A673 (cell line): ENCODE measurements around the gene DNAH10. TPM values are rescaled to one million over a fixed set of nuclear protein-coding genes. Genes with fewer than 3 reads are reported as not detected.
"Not testable (repeated sequence)": the region's sequence is repeated elsewhere in the genome, so short reads cannot be mapped to it uniquely, and the experiment has no call there.

Experiments used
- BruUV-seq: library from RNA; stranded (reverse); fragments of 400-500 nt; replicated peaks from 2 replicates; lab custom pipeline; 2021; lab: Mats Ljungman, UMichigan
- CTCF ChIA-PET: fragments of 300-600 bp; sonication (Branson Sonifier 250); formaldehyde crosslinking; loops from one replicate; lab custom pipeline; 2022; ENCODE audit warnings: antibody characterized with exemption; lab: Charles Lee
- POLR2A ChIA-PET: fragments of 300-600 bp; sonication (Branson Sonifier 250); formaldehyde crosslinking; loops from one replicate; lab custom pipeline; 2022; ENCODE audit warnings: antibody characterized with exemption; ENCODE audit not compliant: low non-redundant PET; lab: Charles Lee
- DNase-seq: peaks from one replicate; pipeline ENCODE4 v3.0.0-alpha.2; 2015; ENCODE audit warnings: low spot score
- H3K27ac ChIP-seq: fragments of 200-600 bp; sonication (generic); 2 replicates; pipeline ENCODE4 v1.5.1; 2016; ENCODE audit warnings: mixed run types, low read depth, mild to moderate bottlenecking, mixed read lengths, antibody characterized with exemption, low read length; ENCODE audit not compliant: poor library complexity, severe bottlenecking
- H3K27me3 ChIP-seq: fragments of 200-600 bp; sonication (generic); replicated peaks from 2 replicates; pipeline ENCODE4 v1.6.1; 2017; ENCODE audit warnings: mixed run types, low read depth, mild to moderate bottlenecking, mixed read lengths, antibody characterized with exemption, low read length; ENCODE audit not compliant: insufficient read depth, poor library complexity
- H3K36me3 ChIP-seq: fragments of 200-600 bp; sonication (generic); 2 replicates; pipeline ENCODE4 v1.6.1; 2016; ENCODE audit warnings: mixed run types, mild to moderate bottlenecking, mixed read lengths, antibody characterized with exemption, low read length; ENCODE audit not compliant: insufficient read depth, poor library complexity, severe bottlenecking
- H3K4me1 ChIP-seq: fragments of 200-600 bp; sonication (generic); 2 replicates; pipeline ENCODE4 v1.6.1; 2017; ENCODE audit warnings: mixed run types, mild to moderate bottlenecking, mixed read lengths, antibody characterized with exemption, low read length; ENCODE audit not compliant: insufficient read depth, poor library complexity, severe bottlenecking
- H3K4me3 ChIP-seq: fragments of 200-600 bp; sonication (generic); 2 replicates; pipeline ENCODE4 v1.5.1; 2016; ENCODE audit warnings: low read depth, mixed run types, mild to moderate bottlenecking, mixed read lengths, low read length; ENCODE audit not compliant: poor library complexity, severe bottlenecking
- H3K9me3 ChIP-seq: fragments of 200-600 bp; sonication (generic); 2 replicates; pipeline ENCODE4 v1.6.1; 2016; ENCODE audit warnings: mixed run types, low read depth, mild to moderate bottlenecking, mixed read lengths, antibody characterized with exemption, low read length; ENCODE audit not compliant: poor library complexity, severe bottlenecking
- CTCF ChIP-seq: fragments of 300-800, 200-600 bp; sonication (generic); conservative IDR thresholded peaks from 2 replicates; pipeline ENCODE4 v1.5.1; 2017; ENCODE audit warnings: low read depth, mild to moderate bottlenecking, antibody characterized with exemption, low read length, moderate library complexity, mixed read lengths
- EZH2 ChIP-seq: fragments of 200-600 bp; sonication (generic); IDR thresholded peaks from 2 replicates; pipeline ENCODE4 v1.6.1; 2017; ENCODE audit warnings: borderline replicate concordance, low read depth, mild to moderate bottlenecking, mixed read lengths, antibody characterized with exemption, low read length; ENCODE audit not compliant: poor library complexity, severe bottlenecking
- intact Hi-C: fragments of 100-400 bp; cut with micrococcal nuclease; formaldehyde crosslinking; loops from one replicate; pipeline ENCODE4 v1.10.0; 2022; ENCODE audit not compliant: unreplicated experiment
- total RNA-seq: library from RNA; stranded (reverse); gene quantifications from 2 replicates; pipeline ENCODE4 v1.2.3, GENCODE V29; 2021

Gene DNAH10
- total RNA-seq, 1 experiment from 2014 or later: 1.1 TPM

- no TSS peak for BruUV-seq
- H3K27ac ChIP-seq: no peak overlapping the region
- H3K4me3 ChIP-seq: no peak overlapping the region
- POLR2A ChIA-PET: no interaction called here
- H3K9me3 ChIP-seq: no peaks in the 10 kb centered on the region
- no peaks in the 10 kb centered on the region for H3K36me3 ChIP-seq
- no peaks in the 10 kb centered on the region for H3K4me1 ChIP-seq
- H3K27me3 ChIP-seq: no peaks in the 10 kb centered on the region
- DNase-seq: no peak
- CTCF ChIA-PET: no interaction called here
- intact Hi-C loops: no loop called here
- no peak for TF ChIP-seq EZH2
- TF ChIP-seq CTCF: no peak
Observed at GRCh38 chr12:123946152-123946515, 184.0 kb downstream of the DNAH10 start.

DNA sequence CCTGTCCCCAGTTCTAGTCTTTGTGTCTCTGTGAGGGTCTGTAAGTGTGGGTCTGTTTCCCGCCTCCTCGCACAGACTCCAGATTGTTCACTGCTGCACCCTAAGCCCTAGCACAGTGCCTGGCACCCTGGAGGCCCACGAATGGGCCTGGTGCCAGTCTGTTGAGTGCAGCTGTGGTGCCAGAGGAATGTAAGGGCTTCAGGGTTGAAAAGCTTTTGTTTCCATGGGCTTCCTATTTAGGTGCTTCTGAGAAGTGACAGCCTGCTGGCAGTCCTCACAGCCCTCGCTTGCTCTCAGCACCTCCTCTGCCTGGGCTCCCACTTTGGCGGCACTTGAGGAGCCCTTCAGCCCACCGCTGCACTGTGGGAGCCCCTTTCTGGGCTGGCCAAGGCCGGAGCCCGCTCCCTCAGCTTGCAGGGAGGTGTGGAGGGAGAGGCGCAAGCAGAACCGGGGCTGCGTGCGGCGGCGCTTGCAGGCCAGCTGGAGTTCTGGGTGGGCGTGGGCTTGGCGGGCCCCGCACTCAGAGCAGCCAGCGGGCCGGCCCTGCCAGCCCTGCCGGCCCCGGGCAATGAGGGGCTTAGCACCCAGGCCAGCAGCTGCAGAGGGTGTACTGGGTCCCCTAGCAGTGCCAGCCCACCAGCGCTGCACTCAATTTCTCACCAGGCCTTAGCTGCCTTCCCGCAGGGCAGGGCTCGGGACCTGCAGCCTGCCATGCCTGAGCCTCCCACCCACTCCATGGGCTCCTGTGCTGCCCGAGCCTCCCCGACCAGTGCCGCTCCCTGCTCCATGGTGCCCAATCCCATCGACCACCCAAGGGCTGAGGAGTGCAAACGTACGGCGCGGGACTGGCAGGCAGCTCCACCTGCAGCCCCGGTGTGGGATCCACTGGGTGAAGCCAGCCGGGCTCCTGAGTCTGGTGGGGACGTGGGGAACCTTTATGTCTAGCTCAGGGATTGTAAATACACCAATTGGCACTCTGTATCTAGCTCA lies 184.7 kb downstream of the DNAH10 start:
- H3K27ac ChIP-seq, H3K27me3 ChIP-seq, H3K4me3 ChIP-seq, BruUV-seq, intact Hi-C loops, H3K4me1 ChIP-seq, H3K36me3 ChIP-seq, DNase-seq, CTCF ChIA-PET, H3K9me3 ChIP-seq: not testable (repeated sequence)
- POLR2A ChIA-PET: interaction anchor here (0.6 kb wide), 1 partner anchor 143 kb away, joined by 3 read pairs; no protein-coding TSS in a partner anchor

DNA sequence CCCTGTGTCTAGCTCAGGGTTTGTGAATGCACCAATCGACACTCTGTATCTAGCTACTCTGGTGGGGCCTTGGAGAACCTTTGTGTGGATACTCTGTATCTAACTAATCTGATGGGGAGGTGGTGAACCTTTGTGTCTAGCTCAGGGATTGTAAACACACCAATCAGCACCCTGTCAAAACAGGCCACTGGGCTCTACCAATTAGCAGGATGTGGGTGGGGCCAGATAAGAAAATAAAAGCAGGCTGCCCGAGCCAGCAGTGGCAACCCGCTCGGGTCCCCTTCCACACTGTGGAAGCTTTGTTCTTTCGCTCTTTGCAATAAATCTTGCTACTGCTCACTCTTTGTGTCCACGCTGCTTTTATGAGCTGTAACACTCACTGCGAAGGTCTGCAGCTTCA lies 185.4 kb downstream of the DNAH10 start:
- H3K36me3 ChIP-seq, H3K4me3 ChIP-seq, intact Hi-C loops, H3K27ac ChIP-seq, BruUV-seq, H3K9me3 ChIP-seq, H3K27me3 ChIP-seq, DNase-seq, CTCF ChIA-PET, H3K4me1 ChIP-seq: not testable (repeated sequence)
- POLR2A ChIA-PET: interaction anchor here (0.6 kb wide), 1 partner anchor 144 kb away, joined by 3 read pairs; no protein-coding TSS in a partner anchor

GRCh38 chr12:123948401-123948795 lies 186.3 kb downstream of the DNAH10 start:
- Histone ChIP-seq H3K4me3 (no peak overlapping the region), H3K27ac (no peak overlapping the region), H3K9me3 (no peaks in the 10 kb centered on the region), H3K27me3 (no peaks in the 10 kb centered on the region), H3K36me3 (no peaks in the 10 kb centered on the region), H3K4me1 (no peaks in the 10 kb centered on the region)
- intact Hi-C loops: no loop called here
- DNase-seq: no peak
- CTCF ChIA-PET: no interaction called here
- TF ChIP-seq CTCF: no peak
- no peak for TF ChIP-seq EZH2
- POLR2A ChIA-PET: no interaction called here
- no TSS peak for BruUV-seq
